GM23338 (cell line): ENCODE results near the gene PDE3A. TPM values are rescaled to one million over a fixed set of nuclear protein-coding genes. Genes with fewer than 3 reads are reported as not detected.
A peak's percentile ranks its signal among the peaks of the same experiment; 100 is the strongest.

Experiments
- ATAC-seq: fragments of 200-7000 bp; cut with Tn5 transposase; 3 replicates; pipeline ENCODE4 v1.9.1; 2020
- DNase-seq: peaks from one replicate; pipeline ENCODE4 v3.0.0-alpha.2; 2015; ENCODE audit warnings: low spot score
- H2AFZ ChIP-seq: fragments of 200-600 bp; sonication (generic); 2 replicates; pipeline ENCODE4 v1.8.0; 2016; ENCODE audit warnings: antibody characterized with exemption, mild to moderate bottlenecking, moderate library complexity
- H3F3A ChIP-seq: fragments of 200-600 bp; sonication (generic); replicated peaks from 2 replicates; pipeline ENCODE4 v1.8.0; 2017; ENCODE audit warnings: antibody characterized with exemption, mixed run types, low read depth
- H3K27ac ChIP-seq: fragments of 200-600 bp; sonication (generic); 2 replicates; pipeline ENCODE4 v1.6.1; 2016; ENCODE audit warnings: low read depth
- H3K27me3 ChIP-seq: fragments of 200-600 bp; sonication (generic); 2 replicates; pipeline ENCODE4 v1.8.0; 2016; ENCODE audit warnings: mild to moderate bottlenecking, mixed run types, moderate library complexity; ENCODE audit not compliant: insufficient read depth
- H3K36me3 ChIP-seq: fragments of 200-600 bp; sonication (generic); 2 replicates; pipeline ENCODE4 v1.8.0; 2016; ENCODE audit warnings: mild to moderate bottlenecking; ENCODE audit not compliant: insufficient read depth
- H3K4me1 ChIP-seq: fragments of 200-600 bp; sonication (generic); 2 replicates; pipeline ENCODE4 v1.8.0; 2016; ENCODE audit warnings: mild to moderate bottlenecking, moderate library complexity; ENCODE audit not compliant: insufficient read depth
- H3K4me2 ChIP-seq: fragments of 200-600 bp; sonication (generic); 2 replicates; pipeline ENCODE4 v1.7.1; 2017; ENCODE audit warnings: mixed run types
- H3K4me3 ChIP-seq: fragments of 200-600 bp; sonication (generic); 2 replicates; pipeline ENCODE4 v1.6.1; 2016; ENCODE audit warnings: mixed run types
- H3K79me2 ChIP-seq: fragments of 200-600 bp; sonication (generic); replicated peaks from 2 replicates; pipeline ENCODE4 v1.8.0; 2017; ENCODE audit warnings: mild to moderate bottlenecking; ENCODE audit not compliant: insufficient read depth
- H3K9me2 ChIP-seq: fragments of 200-600 bp; sonication (generic); 2 replicates; pipeline ENCODE4 v1.8.0; 2017; ENCODE audit not compliant: insufficient read depth
- H4K20me1 ChIP-seq: fragments of 200-600 bp; sonication (generic); replicated peaks from 2 replicates; pipeline ENCODE4 v1.8.0; 2017; ENCODE audit warnings: mild to moderate bottlenecking; ENCODE audit not compliant: insufficient read depth
- H3K27ac Mint-ChIP-seq: 2 replicates; pipeline ENCODE4 v1.8.0; 2020; ENCODE audit warnings: inconsistent platforms, mild to moderate bottlenecking, moderate library complexity, mixed read lengths
- H3K27me3 Mint-ChIP-seq: 3 replicates; pipeline ENCODE4 v1.8.0; 2022; ENCODE audit warnings: low read depth, mild to moderate bottlenecking, moderate library complexity, mixed read lengths, inconsistent platforms; ENCODE audit not compliant: insufficient read depth, poor library complexity
- H3K36me3 Mint-ChIP-seq: 3 replicates; pipeline ENCODE4 v1.8.0; 2021; ENCODE audit warnings: low read depth, mild to moderate bottlenecking, inconsistent platforms, moderate library complexity, mixed read lengths
- H3K4me1 Mint-ChIP-seq: 3 replicates; pipeline ENCODE4 v1.8.0; 2020; ENCODE audit warnings: mild to moderate bottlenecking, inconsistent platforms, mixed read lengths
- H3K4me3 Mint-ChIP-seq: 3 replicates; pipeline ENCODE4 v1.8.0; 2021; ENCODE audit warnings: moderate library complexity, mild to moderate bottlenecking, inconsistent platforms, mixed read lengths
- H3K9me3 Mint-ChIP-seq: 3 replicates; pipeline ENCODE4 v1.8.0; 2020; ENCODE audit warnings: moderate library complexity, mild to moderate bottlenecking, inconsistent platforms, mixed read lengths
- CREB1 ChIP-seq: fragments of 250-450 bp; sonication (Bioruptor Pico); IDR thresholded peaks from 2 replicates; pipeline ENCODE4 v1.5.0; 2020; ENCODE audit warnings: low read depth, mild to moderate bottlenecking, moderate library complexity
- EZH2 ChIP-seq: fragments of 200-600 bp; sonication (generic); IDR thresholded peaks from one replicate; pipeline ENCODE4 v1.8.0; 2017; ENCODE audit warnings: antibody characterized with exemption, mild to moderate bottlenecking, low read depth; ENCODE audit not compliant: unreplicated experiment
- JUNB ChIP-seq: IDR thresholded peaks from one replicate; pipeline ENCODE4 v1.6.1; 2016; ENCODE audit warnings: antibody characterized with exemption; ENCODE audit not compliant: unreplicated experiment
- NANOG ChIP-seq: IDR thresholded peaks from 2 replicates; pipeline ENCODE4 v1.6.1; 2016; ENCODE audit warnings: antibody characterized with exemption, borderline replicate concordance
- POLR2AphosphoS5 ChIP-seq: IDR thresholded peaks from 2 replicates; pipeline ENCODE4 v1.6.1; 2016; ENCODE audit warnings: antibody characterized with exemption, low read depth
- ZNF114 ChIP-seq: fragments of 250-450 bp; sonication (Bioruptor Pico); IDR thresholded peaks from 2 replicates; pipeline ENCODE4 v1.5.0; 2020; ENCODE audit warnings: mild to moderate bottlenecking, moderate library complexity
- polyA plus RNA-seq: library from polyadenylated mRNA; unstranded; fragments of >200 nt; fragmentation: Nextera tagmentation; extraction: Ambion mirVana; gene quantifications from 2 replicates; pipeline ENCODE4 v1.2.1, GENCODE V29; 2016
- total RNA-seq: library from RNA; depleted of rRNA; stranded (reverse); fragments of >200 nt; shearing (Covaris generic); gene quantifications from 2 replicates; pipeline ENCODE4 v1.2.3, GENCODE V29; 2014
- TF ChIP-seq, protein P1 (sequence below): IDR thresholded peaks from 2 replicates; pipeline ENCODE4 v1.6.1; 2016; ENCODE audit warnings: antibody characterized with exemption
- TF ChIP-seq, protein P2 (sequence below), 2 experiments: fragments of 200-600 bp in 1 of 2; sonication (generic) in 1 of 2; conservative IDR thresholded peaks; 2 replicates each; pipeline versions ENCODE4 v1.5.1 to v1.6.1; 2016 to 2017; ENCODE audit warnings: antibody characterized with exemption in 2 of 2, low read depth in 2 of 2, mild to moderate bottlenecking in 2 of 2, moderate library complexity in 1 of 2
- TF ChIP-seq, protein P3 (sequence below): fragments of 250-450 bp; sonication (Bioruptor Pico); IDR thresholded peaks from 2 replicates; pipeline ENCODE4 v1.5.0; 2020; ENCODE audit warnings: mild to moderate bottlenecking, moderate library complexity
- TF ChIP-seq, protein P4 (sequence below): IDR thresholded peaks from one replicate; pipeline ENCODE4 v1.6.1; 2018; ENCODE audit warnings: antibody characterized with exemption; ENCODE audit not compliant: unreplicated experiment

PDE3A gene
- total and polyA plus RNA-seq, 2 experiments from 2014 or later = 2.7 to 9.2 TPM

DNA sequence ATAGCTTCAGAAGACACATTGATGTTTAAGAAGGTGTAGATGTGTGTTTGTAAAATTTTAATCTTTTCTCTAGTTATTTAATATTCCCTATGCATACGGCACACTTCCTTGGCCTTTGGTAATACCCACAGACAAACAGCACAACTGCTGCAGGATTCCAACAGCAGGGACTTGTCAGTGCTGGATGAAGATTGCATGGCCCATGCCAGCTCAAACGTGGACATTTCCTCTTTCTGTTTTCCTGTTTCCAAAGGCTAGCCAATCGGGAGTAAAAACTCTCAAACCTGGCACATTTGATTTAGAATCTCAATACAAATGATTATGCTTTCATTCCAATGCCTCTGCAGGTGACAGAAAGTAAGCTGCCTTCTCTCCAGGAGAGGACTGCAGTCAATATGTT is 22.5 kb upstream of the PDE3A start:
- H3K4me3 ChIP-seq = no peak overlapping the region
- H3K27me3 ChIP-seq = no peaks in the 10 kb centered on the region
- peak overlapping the region; percentile 79 for H2AFZ ChIP-seq
- TF ChIP-seq, protein P1, sequence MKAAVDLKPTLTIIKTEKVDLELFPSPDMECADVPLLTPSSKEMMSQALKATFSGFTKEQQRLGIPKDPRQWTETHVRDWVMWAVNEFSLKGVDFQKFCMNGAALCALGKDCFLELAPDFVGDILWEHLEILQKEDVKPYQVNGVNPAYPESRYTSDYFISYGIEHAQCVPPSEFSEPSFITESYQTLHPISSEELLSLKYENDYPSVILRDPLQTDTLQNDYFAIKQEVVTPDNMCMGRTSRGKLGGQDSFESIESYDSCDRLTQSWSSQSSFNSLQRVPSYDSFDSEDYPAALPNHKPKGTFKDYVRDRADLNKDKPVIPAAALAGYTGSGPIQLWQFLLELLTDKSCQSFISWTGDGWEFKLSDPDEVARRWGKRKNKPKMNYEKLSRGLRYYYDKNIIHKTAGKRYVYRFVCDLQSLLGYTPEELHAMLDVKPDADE = no peak
- no peak for TF ChIP-seq EZH2
- TF ChIP-seq CREB1 (CRISPR knock-in tag) = no peak
- TF ChIP-seq, protein P2, sequence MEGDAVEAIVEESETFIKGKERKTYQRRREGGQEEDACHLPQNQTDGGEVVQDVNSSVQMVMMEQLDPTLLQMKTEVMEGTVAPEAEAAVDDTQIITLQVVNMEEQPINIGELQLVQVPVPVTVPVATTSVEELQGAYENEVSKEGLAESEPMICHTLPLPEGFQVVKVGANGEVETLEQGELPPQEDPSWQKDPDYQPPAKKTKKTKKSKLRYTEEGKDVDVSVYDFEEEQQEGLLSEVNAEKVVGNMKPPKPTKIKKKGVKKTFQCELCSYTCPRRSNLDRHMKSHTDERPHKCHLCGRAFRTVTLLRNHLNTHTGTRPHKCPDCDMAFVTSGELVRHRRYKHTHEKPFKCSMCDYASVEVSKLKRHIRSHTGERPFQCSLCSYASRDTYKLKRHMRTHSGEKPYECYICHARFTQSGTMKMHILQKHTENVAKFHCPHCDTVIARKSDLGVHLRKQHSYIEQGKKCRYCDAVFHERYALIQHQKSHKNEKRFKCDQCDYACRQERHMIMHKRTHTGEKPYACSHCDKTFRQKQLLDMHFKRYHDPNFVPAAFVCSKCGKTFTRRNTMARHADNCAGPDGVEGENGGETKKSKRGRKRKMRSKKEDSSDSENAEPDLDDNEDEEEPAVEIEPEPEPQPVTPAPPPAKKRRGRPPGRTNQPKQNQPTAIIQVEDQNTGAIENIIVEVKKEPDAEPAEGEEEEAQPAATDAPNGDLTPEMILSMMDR (conservative IDR thresholded peaks at IDR 0.05; ENCODE audit: low read depth in 2 of 2) = no peak
- TF ChIP-seq JUNB = no peak
- TF ChIP-seq, protein P3, sequence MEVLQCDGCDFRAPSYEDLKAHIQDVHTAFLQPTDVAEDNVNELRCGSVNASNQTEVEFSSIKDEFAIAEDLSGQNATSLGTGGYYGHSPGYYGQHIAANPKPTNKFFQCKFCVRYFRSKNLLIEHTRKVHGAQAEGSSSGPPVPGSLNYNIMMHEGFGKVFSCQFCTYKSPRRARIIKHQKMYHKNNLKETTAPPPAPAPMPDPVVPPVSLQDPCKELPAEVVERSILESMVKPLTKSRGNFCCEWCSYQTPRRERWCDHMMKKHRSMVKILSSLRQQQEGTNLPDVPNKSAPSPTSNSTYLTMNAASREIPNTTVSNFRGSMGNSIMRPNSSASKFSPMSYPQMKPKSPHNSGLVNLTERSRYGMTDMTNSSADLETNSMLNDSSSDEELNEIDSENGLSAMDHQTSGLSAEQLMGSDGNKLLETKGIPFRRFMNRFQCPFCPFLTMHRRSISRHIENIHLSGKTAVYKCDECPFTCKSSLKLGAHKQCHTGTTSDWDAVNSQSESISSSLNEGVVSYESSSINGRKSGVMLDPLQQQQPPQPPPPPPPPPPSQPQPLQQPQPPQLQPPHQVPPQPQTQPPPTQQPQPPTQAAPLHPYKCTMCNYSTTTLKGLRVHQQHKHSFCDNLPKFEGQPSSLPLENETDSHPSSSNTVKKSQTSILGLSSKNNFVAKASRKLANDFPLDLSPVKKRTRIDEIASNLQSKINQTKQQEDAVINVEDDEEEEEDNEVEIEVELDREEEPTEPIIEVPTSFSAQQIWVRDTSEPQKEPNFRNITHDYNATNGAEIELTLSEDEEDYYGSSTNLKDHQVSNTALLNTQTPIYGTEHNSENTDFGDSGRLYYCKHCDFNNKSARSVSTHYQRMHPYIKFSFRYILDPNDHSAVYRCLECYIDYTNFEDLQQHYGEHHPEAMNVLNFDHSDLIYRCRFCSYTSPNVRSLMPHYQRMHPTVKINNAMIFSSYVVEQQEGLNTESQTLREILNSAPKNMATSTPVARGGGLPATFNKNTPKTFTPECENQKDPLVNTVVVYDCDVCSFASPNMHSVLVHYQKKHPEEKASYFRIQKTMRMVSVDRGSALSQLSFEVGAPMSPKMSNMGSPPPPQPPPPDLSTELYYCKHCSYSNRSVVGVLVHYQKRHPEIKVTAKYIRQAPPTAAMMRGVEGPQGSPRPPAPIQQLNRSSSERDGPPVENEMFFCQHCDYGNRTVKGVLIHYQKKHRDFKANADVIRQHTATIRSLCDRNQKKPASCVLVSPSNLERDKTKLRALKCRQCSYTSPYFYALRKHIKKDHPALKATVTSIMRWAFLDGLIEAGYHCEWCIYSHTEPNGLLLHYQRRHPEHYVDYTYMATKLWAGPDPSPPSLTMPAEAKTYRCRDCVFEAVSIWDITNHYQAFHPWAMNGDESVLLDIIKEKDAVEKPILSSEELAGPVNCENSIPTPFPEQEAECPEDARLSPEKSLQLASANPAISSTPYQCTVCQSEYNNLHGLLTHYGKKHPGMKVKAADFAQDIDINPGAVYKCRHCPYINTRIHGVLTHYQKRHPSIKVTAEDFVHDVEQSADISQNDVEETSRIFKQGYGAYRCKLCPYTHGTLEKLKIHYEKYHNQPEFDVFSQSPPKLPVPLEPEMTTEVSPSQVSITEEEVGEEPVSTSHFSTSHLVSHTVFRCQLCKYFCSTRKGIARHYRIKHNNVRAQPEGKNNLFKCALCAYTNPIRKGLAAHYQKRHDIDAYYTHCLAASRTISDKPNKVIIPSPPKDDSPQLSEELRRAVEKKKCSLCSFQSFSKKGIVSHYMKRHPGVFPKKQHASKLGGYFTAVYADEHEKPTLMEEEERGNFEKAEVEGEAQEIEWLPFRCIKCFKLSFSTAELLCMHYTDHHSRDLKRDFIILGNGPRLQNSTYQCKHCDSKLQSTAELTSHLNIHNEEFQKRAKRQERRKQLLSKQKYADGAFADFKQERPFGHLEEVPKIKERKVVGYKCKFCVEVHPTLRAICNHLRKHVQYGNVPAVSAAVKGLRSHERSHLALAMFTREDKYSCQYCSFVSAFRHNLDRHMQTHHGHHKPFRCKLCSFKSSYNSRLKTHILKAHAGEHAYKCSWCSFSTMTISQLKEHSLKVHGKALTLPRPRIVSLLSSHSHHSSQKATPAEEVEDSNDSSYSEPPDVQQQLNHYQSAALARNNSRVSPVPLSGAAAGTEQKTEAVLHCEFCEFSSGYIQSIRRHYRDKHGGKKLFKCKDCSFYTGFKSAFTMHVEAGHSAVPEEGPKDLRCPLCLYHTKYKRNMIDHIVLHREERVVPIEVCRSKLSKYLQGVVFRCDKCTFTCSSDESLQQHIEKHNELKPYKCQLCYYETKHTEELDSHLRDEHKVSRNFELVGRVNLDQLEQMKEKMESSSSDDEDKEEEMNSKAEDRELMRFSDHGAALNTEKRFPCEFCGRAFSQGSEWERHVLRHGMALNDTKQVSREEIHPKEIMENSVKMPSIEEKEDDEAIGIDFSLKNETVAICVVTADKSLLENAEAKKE (CRISPR knock-in tag) = no peak
- no peak for TF ChIP-seq ZNF114 (CRISPR knock-in tag)
- no peak for TF ChIP-seq NANOG
- TF ChIP-seq POLR2AphosphoS5 = no peak
- TF ChIP-seq, protein P4, sequence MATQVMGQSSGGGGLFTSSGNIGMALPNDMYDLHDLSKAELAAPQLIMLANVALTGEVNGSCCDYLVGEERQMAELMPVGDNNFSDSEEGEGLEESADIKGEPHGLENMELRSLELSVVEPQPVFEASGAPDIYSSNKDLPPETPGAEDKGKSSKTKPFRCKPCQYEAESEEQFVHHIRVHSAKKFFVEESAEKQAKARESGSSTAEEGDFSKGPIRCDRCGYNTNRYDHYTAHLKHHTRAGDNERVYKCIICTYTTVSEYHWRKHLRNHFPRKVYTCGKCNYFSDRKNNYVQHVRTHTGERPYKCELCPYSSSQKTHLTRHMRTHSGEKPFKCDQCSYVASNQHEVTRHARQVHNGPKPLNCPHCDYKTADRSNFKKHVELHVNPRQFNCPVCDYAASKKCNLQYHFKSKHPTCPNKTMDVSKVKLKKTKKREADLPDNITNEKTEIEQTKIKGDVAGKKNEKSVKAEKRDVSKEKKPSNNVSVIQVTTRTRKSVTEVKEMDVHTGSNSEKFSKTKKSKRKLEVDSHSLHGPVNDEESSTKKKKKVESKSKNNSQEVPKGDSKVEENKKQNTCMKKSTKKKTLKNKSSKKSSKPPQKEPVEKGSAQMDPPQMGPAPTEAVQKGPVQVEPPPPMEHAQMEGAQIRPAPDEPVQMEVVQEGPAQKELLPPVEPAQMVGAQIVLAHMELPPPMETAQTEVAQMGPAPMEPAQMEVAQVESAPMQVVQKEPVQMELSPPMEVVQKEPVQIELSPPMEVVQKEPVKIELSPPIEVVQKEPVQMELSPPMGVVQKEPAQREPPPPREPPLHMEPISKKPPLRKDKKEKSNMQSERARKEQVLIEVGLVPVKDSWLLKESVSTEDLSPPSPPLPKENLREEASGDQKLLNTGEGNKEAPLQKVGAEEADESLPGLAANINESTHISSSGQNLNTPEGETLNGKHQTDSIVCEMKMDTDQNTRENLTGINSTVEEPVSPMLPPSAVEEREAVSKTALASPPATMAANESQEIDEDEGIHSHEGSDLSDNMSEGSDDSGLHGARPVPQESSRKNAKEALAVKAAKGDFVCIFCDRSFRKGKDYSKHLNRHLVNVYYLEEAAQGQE = no peak
- H3K4me1 Mint-ChIP-seq = peaks cover 11% of the 10 kb centered on the region
- no peaks in the 10 kb centered on the region for H4K20me1 ChIP-seq
- no peaks in the 10 kb centered on the region for H3K9me2 ChIP-seq
- H3K4me2 ChIP-seq = no peak overlapping the region
- no peak for DNase-seq
- no peaks in the 10 kb centered on the region for H3K36me3 Mint-ChIP-seq
- no peaks in the 10 kb centered on the region; the same call in 2 of the 3 replicates for H3K9me3 Mint-ChIP-seq
- H3K79me2 ChIP-seq = no peaks in the 10 kb centered on the region
- H3K27me3 Mint-ChIP-seq = no peaks in the 10 kb centered on the region
- 0 out of 2 replicates have a peak overlapping the region, but pooled peaks have one; percentile 29 for H3K27ac Mint-ChIP-seq
- H3K4me3 Mint-ChIP-seq = no peak overlapping the region
- peaks cover 12% of the 10 kb centered on the region; the same call in 1 of the 2 replicates for H3K4me1 ChIP-seq
- H3K36me3 ChIP-seq = no peaks in the 10 kb centered on the region
- no peaks in the 10 kb centered on the region for H3F3A ChIP-seq
- H3K27ac ChIP-seq = no peak overlapping the region
- ATAC-seq = no peak
